CD4-positive, alpha-beta T cell treated with Interleukin-15 for 1 hour (primary cell): ENCODE measurements around the gene CSRP2.

Source experiments
- DNase-seq: peaks from one replicate; pipeline ENCODE4 v3.0.0-alpha.2; 2020

Gene CSRP2

GRCh38 chr12:76878899-76879709, at the start of gene CSRP2:
TSS of gene CSRP2 (minus strand) at chr12:76879019. CDS start at chr12:76866260, 12,759 bp downstream.
- peak; percentile 60 for DNase-seq

DNA sequence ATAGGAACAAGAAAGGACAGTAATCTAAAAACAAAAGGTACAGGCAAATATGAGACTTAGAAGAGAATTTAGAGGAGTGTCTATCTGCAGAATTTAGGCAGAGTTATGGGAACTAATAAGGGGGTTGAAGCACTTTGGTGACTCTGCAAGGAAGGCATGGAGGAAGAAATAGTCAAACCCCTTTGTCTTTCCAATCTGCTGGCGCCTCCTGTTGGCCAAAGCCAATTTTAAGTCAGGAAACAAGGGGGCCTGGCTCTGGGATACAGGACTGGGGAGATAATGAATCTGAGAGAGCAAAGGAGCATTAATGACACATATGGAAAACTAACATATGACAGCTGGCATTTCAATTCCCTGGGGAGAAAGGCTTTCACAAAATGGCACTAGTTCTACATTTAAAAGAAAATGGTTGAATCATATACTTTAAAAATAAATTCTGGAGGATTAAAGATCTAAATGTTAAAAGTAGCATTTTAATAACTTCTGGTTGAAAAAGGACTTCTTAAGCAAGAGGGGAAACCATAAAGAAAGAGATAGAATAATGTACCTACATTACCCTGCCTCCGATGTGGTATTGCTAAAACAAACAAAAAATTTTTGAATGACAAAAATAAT, 48.5 kb upstream of the CSRP2 start:
- no peak for DNase-seq

DNA sequence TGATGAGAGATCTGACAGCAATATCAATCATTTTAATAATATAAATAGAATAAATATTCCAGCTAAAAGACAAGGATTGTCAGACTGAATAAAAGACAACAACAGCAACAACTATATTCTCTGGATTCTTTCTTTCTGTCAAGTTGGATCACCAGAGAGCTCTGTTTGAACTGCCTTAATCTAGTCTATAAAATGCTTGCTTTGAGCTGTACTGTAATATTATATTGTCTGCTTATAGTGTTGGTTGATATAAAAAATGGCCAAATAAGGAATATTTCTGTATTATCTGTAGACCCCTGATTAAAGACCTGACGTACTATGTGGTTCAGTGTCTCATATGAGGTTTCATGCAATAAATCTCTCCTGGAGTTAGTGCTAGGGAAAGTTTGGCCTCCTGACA, 46.3 kb upstream of the CSRP2 start:
- DNase-seq: no peak

- DNase-seq: no peak
Observed at GRCh38 chr12:76922866-76923265, 44.0 kb upstream of the CSRP2 start.

- DNase-seq: no peak
Observed at GRCh38 chr12:76921891-76922664, 43.3 kb upstream of the CSRP2 start.

DNA sequence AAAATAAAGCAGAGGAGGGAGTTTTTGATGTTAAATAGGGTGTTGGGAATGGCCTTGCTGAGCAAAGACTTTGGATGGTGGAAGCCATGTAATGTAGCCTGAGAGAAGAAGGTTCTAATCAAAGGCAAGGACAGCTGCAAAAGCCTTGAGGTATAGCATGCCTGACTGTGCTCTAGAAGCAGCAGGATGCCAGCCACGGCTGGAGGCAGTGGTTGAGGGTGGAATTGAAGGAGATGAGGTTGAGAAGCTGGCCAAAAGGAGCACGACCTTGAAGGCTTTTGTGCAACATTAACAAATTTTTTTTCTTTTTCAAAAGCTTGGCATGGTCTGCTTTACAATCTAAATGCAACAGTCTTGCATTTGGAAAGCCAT, 42.3 kb upstream of the CSRP2 start:
- no peak for DNase-seq

DNA sequence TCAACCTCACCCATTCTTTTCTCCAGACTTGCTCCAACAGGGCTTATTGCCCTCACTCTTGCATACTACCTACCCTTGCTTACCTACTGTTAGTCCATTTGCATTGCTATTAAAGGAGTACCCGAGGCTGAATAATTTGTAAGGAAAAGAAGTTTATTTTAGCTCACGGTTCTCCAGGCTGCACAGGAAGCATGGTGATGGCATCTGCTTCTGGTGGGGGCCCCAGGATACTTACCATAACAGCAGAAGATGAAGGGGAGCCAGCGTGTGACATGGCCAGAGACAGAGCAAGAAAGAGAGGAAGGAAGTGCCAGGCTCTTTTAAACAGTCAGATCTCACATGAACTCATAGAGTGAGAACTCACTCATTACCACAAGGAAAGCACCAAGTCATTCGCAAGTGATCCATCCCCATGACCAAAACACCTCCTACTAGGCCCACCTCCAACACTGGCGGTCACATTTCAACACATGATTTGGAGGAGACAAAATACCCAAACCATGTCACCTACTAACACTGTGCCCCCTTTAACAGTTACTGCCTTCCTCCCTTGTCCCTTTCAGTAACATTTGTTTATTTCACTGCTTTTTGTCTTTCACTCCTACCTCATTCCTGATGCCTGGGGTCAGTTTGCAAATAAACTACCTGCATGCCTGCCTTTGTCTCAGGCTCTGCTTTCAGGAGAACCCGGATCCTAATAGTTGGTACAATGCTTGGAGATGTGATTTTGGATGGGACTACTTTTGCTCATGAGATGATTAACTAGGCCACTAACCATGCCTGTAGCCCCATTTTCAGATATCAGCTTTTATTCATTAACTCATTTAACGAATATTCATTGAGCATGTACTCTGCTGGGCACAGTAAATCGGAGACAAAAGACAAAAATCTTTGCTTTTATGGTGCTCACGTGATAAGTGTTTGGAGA, 41.6 kb upstream of the CSRP2 start:
- DNase-seq: no peak

- no peak for DNase-seq
Observed at GRCh38 chr12:76919383-76920171, 40.8 kb upstream of the CSRP2 start.

GRCh38 chr12:76916170-76916540, 37.3 kb upstream of the CSRP2 start:
- DNase-seq: no peak

DNA sequence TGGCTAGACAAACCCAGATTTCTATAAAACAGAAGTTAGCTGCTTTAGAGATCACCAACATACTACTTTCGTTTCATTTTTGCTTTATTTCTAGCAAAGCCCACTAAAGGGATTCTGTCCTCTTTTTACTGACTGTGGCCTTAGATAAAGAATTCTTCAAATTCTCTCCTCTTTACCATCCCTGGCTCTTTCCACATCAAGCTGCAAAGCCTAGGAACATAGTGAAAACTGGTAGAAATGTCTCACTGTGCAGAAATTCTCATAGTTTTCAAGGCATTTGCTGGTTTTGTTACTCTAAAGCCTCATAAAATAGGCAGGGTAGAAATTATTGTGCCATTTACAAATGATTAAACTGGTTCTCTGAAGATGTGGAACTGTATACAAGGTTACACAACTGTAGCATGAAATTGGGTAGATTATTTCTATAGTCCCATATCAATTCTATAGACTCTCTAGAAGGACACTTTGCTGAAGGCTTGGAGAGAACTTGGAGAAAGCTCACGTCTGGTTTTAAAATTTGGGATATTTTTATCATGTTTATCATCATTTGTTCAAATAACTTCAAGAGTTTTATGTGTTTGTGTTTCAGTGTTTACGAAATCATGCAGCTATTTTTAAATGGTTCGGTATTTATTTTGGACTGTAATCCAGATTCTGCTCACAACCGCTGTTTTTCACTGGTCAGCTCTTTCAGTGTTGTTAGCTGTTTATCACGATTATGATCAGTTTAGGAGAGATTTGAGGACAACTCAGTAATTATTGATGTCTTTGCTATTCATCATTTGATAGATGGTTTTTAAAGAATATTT, 36.7 kb upstream of the CSRP2 start:
- DNase-seq: no peak

GRCh38 chr12:76914102-76914859, 35.5 kb upstream of the CSRP2 start:
- DNase-seq: no peak

- DNase-seq: no peak
Observed at GRCh38 chr12:76909290-76909689, 30.5 kb upstream of the CSRP2 start.

GRCh38 chr12:76908303-76909017, 29.6 kb upstream of the CSRP2 start:
- no peak for DNase-seq

GRCh38 chr12:76901628-76902380, 23.0 kb upstream of the CSRP2 start:
- DNase-seq: no peak

DNA sequence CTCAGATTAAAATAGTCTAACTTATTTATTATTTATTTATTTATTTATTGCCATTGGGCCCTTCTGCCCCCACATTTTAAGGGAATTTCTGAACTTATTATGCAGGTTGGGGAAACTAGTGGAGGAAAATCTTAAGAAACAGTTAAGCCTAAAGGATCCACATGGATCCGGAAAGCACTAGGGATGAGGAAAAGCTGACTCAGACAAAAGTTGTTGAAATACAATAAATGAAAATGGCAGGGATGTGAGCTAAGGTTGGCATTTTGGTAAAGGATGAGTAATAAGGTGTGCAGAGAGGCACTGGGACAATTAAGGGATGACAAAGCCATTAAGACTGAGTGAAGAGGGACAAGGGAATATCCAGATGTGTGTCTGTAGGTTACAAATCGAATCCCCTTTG, 20.7 kb upstream of the CSRP2 start:
- no peak for DNase-seq

DNA sequence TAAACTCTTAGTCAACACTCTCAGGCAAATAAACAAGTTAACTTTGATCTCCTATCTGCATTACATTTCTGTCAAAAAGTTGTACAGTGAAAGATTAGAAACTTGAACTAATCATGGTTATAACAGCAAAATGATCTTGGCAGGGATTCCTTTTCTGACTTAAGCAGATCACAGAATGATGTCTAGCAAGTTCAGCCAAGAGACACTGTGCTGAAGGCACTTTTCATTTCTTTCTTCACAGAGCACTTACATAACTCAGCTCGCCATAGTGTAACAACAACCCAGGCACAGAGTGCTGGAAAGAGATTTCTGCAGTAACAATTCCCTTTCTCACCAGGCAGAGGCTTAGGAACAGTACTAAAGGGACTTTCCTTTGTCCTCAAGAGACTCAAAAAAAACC, 19.6 kb upstream of the CSRP2 start:
- no peak for DNase-seq

DNA sequence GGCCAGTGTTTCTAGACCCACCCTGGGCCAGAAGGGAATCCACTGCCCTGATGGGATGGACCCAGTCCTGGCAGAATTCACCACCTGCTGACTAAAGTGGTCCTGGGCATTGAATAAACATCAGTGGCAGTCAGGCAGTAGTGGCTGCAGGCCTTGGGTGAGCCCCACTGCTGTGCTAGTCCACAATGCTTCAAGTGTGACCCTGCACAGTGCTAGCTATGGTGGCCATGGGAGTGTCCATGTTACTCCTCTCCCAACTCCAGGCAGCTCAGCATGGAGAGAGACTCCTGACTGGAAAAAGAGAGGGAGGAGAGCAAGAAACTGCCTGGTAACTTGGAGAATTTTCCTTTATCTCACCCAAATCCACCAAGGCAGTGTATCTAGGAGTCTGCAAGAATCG, 17.5 kb upstream of the CSRP2 start:
- no peak for DNase-seq

GRCh38 chr12:76895796-76896195, 17.0 kb upstream of the CSRP2 start:
- DNase-seq: no peak

DNA sequence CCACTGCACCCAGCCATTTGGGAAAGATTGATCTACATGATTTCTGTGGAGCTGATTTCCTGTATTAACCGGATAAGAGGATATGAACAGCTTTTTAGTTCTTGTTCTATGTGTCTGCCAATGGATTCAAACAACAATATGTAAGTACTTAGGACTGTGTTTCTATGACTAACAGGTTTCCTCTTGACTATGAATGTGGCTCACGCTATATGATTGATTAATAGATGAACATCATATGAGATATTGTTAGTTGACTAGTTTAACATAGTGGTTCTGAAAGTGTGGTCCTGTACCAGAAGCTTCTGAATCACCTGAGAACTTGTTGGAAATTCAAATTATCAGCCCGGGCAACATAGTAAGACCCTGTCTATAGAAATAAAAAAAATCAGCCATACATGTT, 12.8 kb upstream of the CSRP2 start:
- no peak for DNase-seq
